H1 (cell line): ENCODE results near the gene NXN. TPM values are rescaled to one million over a fixed set of nuclear protein-coding genes. Genes with fewer than 3 reads are reported as not detected.

Experiments used
- ASH2L ChIP-seq: fragments of 200-600, 300-600 bp; sonication (generic); IDR thresholded peaks from one replicate; pipeline ENCODE4 v1.7.1; 2017; ENCODE audit warnings: low read length
- BRCA1 ChIP-seq: IDR thresholded peaks from 2 replicates; pipeline ENCODE4 v1.6.1; 2012; ENCODE audit warnings: low read depth, low read length, improper control_type of control experiment
- CHD2 ChIP-seq: IDR thresholded peaks from 2 replicates; pipeline ENCODE4 v1.6.1; 2012; ENCODE audit warnings: low read length, improper control_type of control experiment
- CREB1 ChIP-seq: IDR thresholded peaks from 2 replicates; pipeline ENCODE4 v1.6.1; 2012; ENCODE audit warnings: inconsistent platforms
- CTBP2 ChIP-seq: IDR thresholded peaks from 2 replicates; pipeline ENCODE4 v1.7.0; 2011; ENCODE audit warnings: borderline replicate concordance, mild to moderate bottlenecking, moderate library complexity, mixed read lengths, low read length; ENCODE audit not compliant: insufficient read depth, insufficient read length
- E2F6 ChIP-seq: IDR thresholded peaks from 2 replicates; pipeline ENCODE4 v1.6.1; 2012; ENCODE audit warnings: inconsistent platforms
- FOSL1 ChIP-seq: IDR thresholded peaks from 2 replicates; pipeline ENCODE4 v1.6.1; 2011; ENCODE audit warnings: mild to moderate bottlenecking, low read depth, low read length, moderate library complexity; ENCODE audit not compliant: insufficient read depth
- GTF2F1 ChIP-seq: IDR thresholded peaks from 2 replicates; pipeline ENCODE4 v1.6.1; 2012; ENCODE audit warnings: low read depth, low read length, improper control_type of control experiment, borderline replicate concordance
- HDAC6 ChIP-seq: IDR thresholded peaks from one replicate; pipeline ENCODE4 v1.7.1; 2012; ENCODE audit warnings: low read depth, mild to moderate bottlenecking, inconsistent platforms, low read length, moderate library complexity
- JUND ChIP-seq: IDR thresholded peaks from 2 replicates; pipeline ENCODE4 v1.6.1; 2011; ENCODE audit warnings: mild to moderate bottlenecking, improper control_type of control experiment, low read length
- KDM4A ChIP-seq: IDR thresholded peaks from one replicate; pipeline ENCODE4 v1.7.1; 2012; ENCODE audit warnings: low read depth, mild to moderate bottlenecking, moderate library complexity, low read length, inconsistent platforms; ENCODE audit not compliant: severe bottlenecking
- KDM5A ChIP-seq: fragments of 200-600 bp; IDR thresholded peaks from 2 replicates; pipeline ENCODE4 v1.7.1; 2012; ENCODE audit warnings: mild to moderate bottlenecking, low read length, inconsistent platforms, mixed read lengths
- POLR2A ChIP-seq, 2 experiments: IDR thresholded peaks; 1 replicate in 1 of 2; 2 replicates in 1 of 2; pipeline ENCODE4 v1.6.1; 2011; ENCODE audit warnings: low read depth in 2 of 2, low read length in 2 of 2, mild to moderate bottlenecking in 2 of 2; ENCODE audit errors: control extremely low read depth in 1 of 2
- POLR2AphosphoS5 ChIP-seq: IDR thresholded peaks from 2 replicates; pipeline ENCODE4 v1.6.1; 2011; ENCODE audit warnings: low read depth, low read length
- RAD21 ChIP-seq, 2 experiments: IDR thresholded peaks in 1 of 2; conservative IDR thresholded peaks in 1 of 2; 2 replicates each; pipeline ENCODE4 v1.6.1; 2011; ENCODE audit warnings: low read depth in 2 of 2, low read length in 2 of 2, improper control_type of control experiment in 1 of 2, inconsistent platforms in 1 of 2, mild to moderate bottlenecking in 1 of 2, moderate library complexity in 1 of 2
- RBBP5 ChIP-seq: IDR thresholded peaks from 2 replicates; pipeline ENCODE4 v1.7.1; 2012; ENCODE audit warnings: low read depth, mild to moderate bottlenecking, inconsistent platforms, low read length, moderate library complexity, borderline replicate concordance
- SIX5 ChIP-seq: IDR thresholded peaks from 2 replicates; pipeline ENCODE4 v1.6.1; 2011; ENCODE audit warnings: mild to moderate bottlenecking, low read depth, low read length
- SRF ChIP-seq: IDR thresholded peaks from 2 replicates; pipeline ENCODE4 v1.6.1; 2011; ENCODE audit warnings: mild to moderate bottlenecking, low read depth, low read length, moderate library complexity
- TAF1 ChIP-seq: IDR thresholded peaks from 2 replicates; pipeline ENCODE4 v1.6.1; 2011; ENCODE audit warnings: mild to moderate bottlenecking, low read depth, low read length
- TAF7 ChIP-seq: optimal IDR thresholded peaks from 2 replicates; pipeline ENCODE3; 2011; ENCODE audit warnings: low read depth, mild to moderate bottlenecking, inconsistent platforms, low read length, moderate library complexity, borderline replicate concordance
- TEAD4 ChIP-seq: IDR thresholded peaks from 2 replicates; pipeline ENCODE4 v1.6.1; 2012; ENCODE audit warnings: low read depth, low read length, inconsistent platforms, mixed read lengths
- USF2 ChIP-seq: IDR thresholded peaks from 2 replicates; pipeline ENCODE4 v1.6.1; 2011; ENCODE audit warnings: low read length, improper control_type of control experiment
- YY1 ChIP-seq: IDR thresholded peaks from 2 replicates; pipeline ENCODE4 v1.6.1; 2011; ENCODE audit warnings: low read depth, mild to moderate bottlenecking, low read length
- polyA plus RNA-seq, 7 experiments: library from polyadenylated mRNA; depleted of rRNA in 3 of 7; stranded (reverse) in 5 of 7; unstranded in 2 of 7; fragments of >200 nt in 5 of 7; fragments of 200-250 nt in 2 of 7; gene quantifications; 1 replicate in 5 of 7; 2 replicates in 1 of 7; 4 replicates in 1 of 7; pipeline versions ENCODE4 v1.2.1 to v1.2.3, GENCODE V29; 2011 to 2013; ENCODE audit warnings: missing spikeins in 2 of 7, mixed read lengths in 2 of 7
- total RNA-seq: library from RNA; stranded (reverse); fragmentation: NEBNext Ultra II Directional; extraction: Animal tissue kit (Norgen Biotek cat#: 25700); gene quantifications from 2 replicates; pipeline ENCODE4 v1.2.1, GENCODE V29; 2021

The NXN gene
- total and polyA plus RNA-seq, 2 of the 8 experiments (the other 6 are each of a cell fraction or from before 2014, with no cell fraction given) = 94.1 to 107 TPM

- TF ChIP-seq RBBP5 = peak; percentile 94
- TF ChIP-seq POLR2AphosphoS5 = peak; percentile 99
- TF ChIP-seq SRF = peak; percentile 87
- peak; percentile 42; the same call in 1 of the 2 replicates for TF ChIP-seq JUND
- peak; percentile 100 for TF ChIP-seq KDM5A
- peak; percentile 75 for TF ChIP-seq BRCA1
- peak; percentile 100 for TF ChIP-seq CREB1
- TF ChIP-seq CTBP2 = no peak
- TF ChIP-seq HDAC6 = no peak
- 0 out of 2 replicates have a peak, but pooled peaks have one; percentile 68 for TF ChIP-seq GTF2F1
- no peak for TF ChIP-seq TEAD4
- TF ChIP-seq CHD2 = peak; percentile 66
- TF ChIP-seq KDM4A = peak; percentile 100
- TF ChIP-seq TAF1 = peak; percentile 98
- TF ChIP-seq RAD21 (IDR thresholded peaks at IDR 0.05 in 1 of 2, conservative IDR thresholded peaks at IDR 0.05 in 1 of 2; ENCODE audit: low read depth in 2 of 2, low read length in 2 of 2) = no peak; a peak in 1 of 4 replicates
- TF ChIP-seq SIX5 = no peak
- TF ChIP-seq TAF7 = peak; percentile 84
- TF ChIP-seq FOSL1 = no peak
- TF ChIP-seq E2F6 = 0 out of 2 replicates have a peak, but pooled peaks have one; percentile 32
- peak; percentile 56 to 97 for TF ChIP-seq POLR2A (IDR thresholded peaks at IDR 0.05; ENCODE audit: control extremely low read depth in 1 of 2, low read depth in 2 of 2, low read length in 2 of 2)
- TF ChIP-seq USF2 = peak; percentile 39; the same call in 1 of the 2 replicates
- TF ChIP-seq ASH2L = peak; percentile 99
- TF ChIP-seq YY1 = peak; percentile 98
Measured at GRCh38 chr17:781805-782731, 197.5 kb downstream of the NXN start, which contains the start of the genes GLOD4 and MRM3 (continued).
